ES-I3 (cell line): ENCODE measurements around the gene TCERG1.

Source experiments
- H3K36me3 ChIP-seq: 2 replicates; pipeline ENCODE4 v1.6.1; 2013; ENCODE audit warnings: mild to moderate bottlenecking, low read length, control low read depth, moderate library complexity; ENCODE audit not compliant: insufficient read depth
- H3K4me1 ChIP-seq: 2 replicates; pipeline ENCODE4 v1.6.1; 2013; ENCODE audit warnings: mild to moderate bottlenecking, control low read depth, low read length; ENCODE audit not compliant: insufficient read depth
- H3K9ac ChIP-seq: 2 replicates; pipeline ENCODE4 v1.6.1; 2013; ENCODE audit warnings: low read depth, mild to moderate bottlenecking, low read length, moderate library complexity
- H3K9me3 ChIP-seq: 2 replicates; pipeline ENCODE4 v1.6.1; 2013; ENCODE audit warnings: mild to moderate bottlenecking, low read length, moderate library complexity; ENCODE audit not compliant: control insufficient read depth, insufficient read depth

Gene TCERG1

GRCh38 chr5:146520731-146521130, 73.6 kb downstream of the TCERG1 start:
- no peaks in the 10 kb centered on the region for H3K36me3 ChIP-seq
- no peak overlapping the region for H3K9ac ChIP-seq
- no peaks in the 10 kb centered on the region for H3K9me3 ChIP-seq
- H3K4me1 ChIP-seq: peaks cover 11% of the 10 kb centered on the region; the same call in 1 of the 2 replicates

- H3K36me3 ChIP-seq: no peaks in the 10 kb centered on the region
Measured at GRCh38 chr5:146521403-146522106, 74.4 kb downstream of the TCERG1 start.

GRCh38 chr5:146523698-146524097, 76.6 kb downstream of the TCERG1 start:
- Histone ChIP-seq H3K9ac (no peak overlapping the region), H3K4me1 (0 out of 2 replicates have a peak, but pooled peaks cover 4% of the 10 kb centered on the region), H3K36me3 (no peaks in the 10 kb centered on the region), H3K9me3 (no peaks in the 10 kb centered on the region)

More at GRCh38 chr5:146521403-146522106, 74.4 kb downstream of the TCERG1 start:
- H3K9me3 ChIP-seq: no peaks in the 10 kb centered on the region
- H3K9ac ChIP-seq: no peak overlapping the region
- 0 out of 2 replicates have a peak, but pooled peaks cover 4% of the 10 kb centered on the region for H3K4me1 ChIP-seq

GRCh38 chr5:146527785-146528184, 80.7 kb downstream of the TCERG1 start:
- H3K4me1 ChIP-seq: no peaks in the 10 kb centered on the region
- 0 out of 2 replicates have a peak, but pooled peaks cover 3% of the 10 kb centered on the region for H3K9me3 ChIP-seq
- H3K36me3 ChIP-seq: no peaks in the 10 kb centered on the region
- no peak overlapping the region for H3K9ac ChIP-seq

- H3K9ac ChIP-seq: no peak overlapping the region
- no peaks in the 10 kb centered on the region for H3K36me3 ChIP-seq
- H3K4me1 ChIP-seq: no peaks in the 10 kb centered on the region
Measured at GRCh38 chr5:146528236-146528635, 81.1 kb downstream of the TCERG1 start.

GRCh38 chr5:146529984-146530383, 82.9 kb downstream of the TCERG1 start:
- Histone ChIP-seq H3K4me1 (peaks cover 11% of the 10 kb centered on the region), H3K36me3 (no peaks in the 10 kb centered on the region), H3K9me3 (0 out of 2 replicates have a peak, but pooled peaks cover 3% of the 10 kb centered on the region), H3K9ac (no peak overlapping the region)

More at GRCh38 chr5:146528236-146528635, 81.1 kb downstream of the TCERG1 start:
- 0 out of 2 replicates have a peak, but pooled peaks cover 3% of the 10 kb centered on the region for H3K9me3 ChIP-seq

- Histone ChIP-seq H3K9me3 (0 out of 2 replicates have a peak, but pooled peaks cover 3% of the 10 kb centered on the region), H3K36me3 (no peaks in the 10 kb centered on the region), H3K9ac (no peak overlapping the region), H3K4me1 (peaks cover 11% of the 10 kb centered on the region)
Measured at GRCh38 chr5:146533260-146533857, 86.2 kb downstream of the TCERG1 start.

GRCh38 chr5:146533882-146534281, 86.7 kb downstream of the TCERG1 start:
- H3K36me3 ChIP-seq: no peaks in the 10 kb centered on the region

GRCh38 chr5:146538432-146538831, 91.3 kb downstream of the TCERG1 start:
- Histone ChIP-seq H3K4me1 (peaks cover 11% of the 10 kb centered on the region), H3K36me3 (no peaks in the 10 kb centered on the region), H3K9ac (no peak overlapping the region), H3K9me3 (no peaks in the 10 kb centered on the region)

More at GRCh38 chr5:146533882-146534281, 86.7 kb downstream of the TCERG1 start:
- 0 out of 2 replicates have a peak, but pooled peaks cover 3% of the 10 kb centered on the region for H3K9me3 ChIP-seq
- peaks cover 11% of the 10 kb centered on the region for H3K4me1 ChIP-seq
- no peak overlapping the region for H3K9ac ChIP-seq

GRCh38 chr5:146539973-146540372, 92.8 kb downstream of the TCERG1 start:
- no peaks in the 10 kb centered on the region for H3K9me3 ChIP-seq
- no peak overlapping the region for H3K9ac ChIP-seq
- no peaks in the 10 kb centered on the region for H3K36me3 ChIP-seq
- no peaks in the 10 kb centered on the region for H3K4me1 ChIP-seq

- Histone ChIP-seq H3K36me3 (no peaks in the 10 kb centered on the region), H3K4me1 (no peaks in the 10 kb centered on the region), H3K9me3 (no peaks in the 10 kb centered on the region), H3K9ac (no peak overlapping the region)
Measured at GRCh38 chr5:146540414-146540813, 93.3 kb downstream of the TCERG1 start.

- H3K4me1 ChIP-seq: no peaks in the 10 kb centered on the region
- no peaks in the 10 kb centered on the region for H3K36me3 ChIP-seq
Measured at GRCh38 chr5:146541958-146542849, 95.1 kb downstream of the TCERG1 start.

GRCh38 chr5:146544232-146544631, 97.1 kb downstream of the TCERG1 start:
- no peaks in the 10 kb centered on the region for H3K4me1 ChIP-seq
- no peaks in the 10 kb centered on the region for H3K9me3 ChIP-seq
- no peaks in the 10 kb centered on the region for H3K36me3 ChIP-seq
- H3K9ac ChIP-seq: no peak overlapping the region

More at GRCh38 chr5:146541958-146542849, 95.1 kb downstream of the TCERG1 start:
- Histone ChIP-seq H3K9me3 (no peaks in the 10 kb centered on the region), H3K9ac (no peak overlapping the region)

GRCh38 chr5:146548781-146549449, 101.8 kb downstream of the TCERG1 start:
- H3K9ac ChIP-seq: no peak overlapping the region
- H3K9me3 ChIP-seq: no peaks in the 10 kb centered on the region
- no peaks in the 10 kb centered on the region for H3K4me1 ChIP-seq
- H3K36me3 ChIP-seq: no peaks in the 10 kb centered on the region
